Measurements from ENCODE around the gene AMDHD2.

GRCh38 chr16:2533912-2534311, 13.7 kb downstream of the AMDHD2 start:
- no peak for TF ChIP-seq CTCF (IDR thresholded peaks at IDR 0.05)
- TF ChIP-seq ZFX (IDR thresholded peaks at IDR 0.05; ENCODE audit: borderline replicate concordance): no peak
